NCI-H510A treated with DMSO at 0.1 percent for 48 hours (cell line): ENCODE results near the gene MARK3.
A peak's percentile ranks its signal among the peaks of the same experiment; 100 is the strongest.
"Not testable (repeated sequence)": the region's sequence is repeated elsewhere in the genome, so short reads cannot be mapped to it uniquely, and the experiment has no call there.

Source experiments
- DNase-seq: peaks from one replicate; lab custom pipeline; 2025; lab: John Stamatoyannopoulos, UW

The MARK3 gene

GRCh38 chr14:103488960-103489359, 103.7 kb downstream of the MARK3 start:
- no peak for DNase-seq

- DNase-seq: no peak
Measured at GRCh38 chr14:103489621-103490020, 104.4 kb downstream of the MARK3 start.

GRCh38 chr14:103491691-103492090, 106.5 kb downstream of the MARK3 start:
- no peak for DNase-seq

GRCh38 chr14:103492156-103492925, 107.1 kb downstream of the MARK3 start:
- no peak for DNase-seq

GRCh38 chr14:103495854-103496253, 110.6 kb downstream of the MARK3 start:
- DNase-seq: no peak

- no peak for DNase-seq
Measured at GRCh38 chr14:103496776-103497175, 111.6 kb downstream of the MARK3 start.

GRCh38 chr14:103499709-103500108, 114.5 kb downstream of the MARK3 start:
- no peak for DNase-seq

GRCh38 chr14:103500148-103500990, 115.2 kb downstream of the MARK3 start:
- DNase-seq: peak; percentile 81

- DNase-seq: no peak
Measured at GRCh38 chr14:103501041-103501870, 116.0 kb downstream of the MARK3 start.

GRCh38 chr14:103501921-103502669, 116.9 kb downstream of the MARK3 start:
- DNase-seq: no peak

- no peak for DNase-seq
Measured at GRCh38 chr14:103502877-103503276, 117.7 kb downstream of the MARK3 start.

GRCh38 chr14:103503296-103503695, 118.1 kb downstream of the MARK3 start:
- no peak for DNase-seq

- DNase-seq: no peak
Measured at GRCh38 chr14:103504991-103505565, 119.9 kb downstream of the MARK3 start.

GRCh38 chr14:103507751-103508150, 122.5 kb downstream of the MARK3 start:
- no peak for DNase-seq

- DNase-seq: no peak
Measured at GRCh38 chr14:103508521-103509329, 123.5 kb downstream of the MARK3 start.

GRCh38 chr14:103509864-103510723, 124.9 kb downstream of the MARK3 start:
- no peak for DNase-seq

- DNase-seq: no peak
Measured at GRCh38 chr14:103510724-103511693, 125.8 kb downstream of the MARK3 start.

GRCh38 chr14:103512180-103512579, 127.0 kb downstream of the MARK3 start:
- not testable (repeated sequence) for DNase-seq
